GM21825 (cell line): ENCODE data around the gene USP35.

Experiments
- ATAC-seq: cut with Tn5 transposase; IDR thresholded peaks from one replicate; pipeline ENCODE4 v1.9.1; 2021; ENCODE audit warnings: mild to moderate bottlenecking, moderate library complexity; ENCODE audit not compliant: unreplicated experiment

Gene USP35

GRCh38 chr11:78262691-78263090, 74.0 kb downstream of the USP35 start:
- no peak for ATAC-seq
